Stimulated activated CD8-positive, alpha-beta memory T cell treated with anti-CD3 and anti-CD28 coated beads, Interleukin-15, amount 100 ng/mL, for 4 hours (primary cell): ENCODE measurements around the gene ITPR1.

Experiments used
- DNase-seq, 2 donors: peaks; one replicate each; pipeline ENCODE4 v3.0.0-alpha.2; 2020; ENCODE audit warnings: low read depth in 2 of 2

Gene ITPR1

DNA sequence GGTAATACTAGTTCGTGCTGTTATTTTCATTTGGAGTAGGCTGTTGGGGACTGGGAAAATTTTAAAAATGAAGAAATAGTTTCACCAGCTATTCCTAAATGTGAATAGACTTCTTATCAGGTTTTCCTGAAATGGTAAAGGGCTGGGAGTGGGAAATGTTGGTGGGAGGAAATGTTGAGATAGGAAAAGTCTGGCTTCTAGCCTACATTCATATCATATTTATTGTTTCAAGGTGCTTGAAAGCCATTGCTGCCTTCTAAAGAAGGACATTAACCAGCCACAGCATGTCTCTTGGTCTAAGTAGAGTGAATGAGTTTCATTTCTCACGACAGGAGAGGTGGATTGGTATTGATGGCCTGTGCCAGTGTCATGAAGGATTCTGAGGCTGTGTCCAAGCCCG, 288.9 kb downstream of the ITPR1 start:
- DNase-seq, result no peak

- DNase-seq, result no peak
Observed at GRCh38 chr3:4785551-4785950, 292.4 kb downstream of the ITPR1 start.

GRCh38 chr3:4786431-4786830, 293.3 kb downstream of the ITPR1 start:
- DNase-seq, result no peak

DNA sequence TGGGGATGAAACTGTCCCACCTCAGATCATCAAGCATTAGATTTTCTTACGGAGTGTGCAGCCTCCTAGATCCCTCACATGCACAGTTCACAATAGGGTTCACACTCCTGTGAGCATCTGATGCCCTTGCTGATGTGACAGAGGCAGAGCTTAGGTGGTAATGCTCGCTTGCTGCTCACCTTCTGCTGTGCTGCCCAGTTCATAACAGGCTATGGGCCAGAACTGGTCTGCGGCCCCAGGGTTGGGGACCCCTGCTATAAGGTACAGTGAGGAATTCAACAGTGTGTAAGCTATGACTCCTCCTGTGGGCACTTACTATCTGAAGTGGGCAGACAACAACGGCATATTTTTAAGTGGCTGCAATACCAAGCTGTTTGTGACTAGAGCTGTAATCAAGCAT, 298.2 kb downstream of the ITPR1 start:
- DNase-seq, result no peak

DNA sequence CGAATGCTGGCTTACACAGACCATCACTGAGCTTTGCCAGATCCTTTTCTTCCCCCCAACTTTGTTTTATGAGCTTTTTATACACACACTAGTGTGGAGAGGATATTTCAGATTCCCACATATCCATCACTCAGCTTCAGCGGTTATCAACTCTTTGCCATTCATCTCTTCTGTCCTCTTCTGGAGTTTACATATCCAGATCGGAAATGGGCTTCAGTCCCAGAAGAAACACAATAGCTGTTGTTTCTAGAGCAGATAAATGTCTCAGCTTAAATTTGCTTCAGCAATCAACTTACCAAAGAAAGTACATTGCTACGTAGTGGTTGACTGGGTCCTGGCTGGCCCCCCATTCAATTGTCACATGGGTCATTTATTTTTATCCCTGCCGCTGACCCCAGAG, 300.2 kb downstream of the ITPR1 start:
- DNase-seq, result no peak

- DNase-seq, result no peak
Observed at GRCh38 chr3:4794331-4794730, 301.2 kb downstream of the ITPR1 start.

DNA sequence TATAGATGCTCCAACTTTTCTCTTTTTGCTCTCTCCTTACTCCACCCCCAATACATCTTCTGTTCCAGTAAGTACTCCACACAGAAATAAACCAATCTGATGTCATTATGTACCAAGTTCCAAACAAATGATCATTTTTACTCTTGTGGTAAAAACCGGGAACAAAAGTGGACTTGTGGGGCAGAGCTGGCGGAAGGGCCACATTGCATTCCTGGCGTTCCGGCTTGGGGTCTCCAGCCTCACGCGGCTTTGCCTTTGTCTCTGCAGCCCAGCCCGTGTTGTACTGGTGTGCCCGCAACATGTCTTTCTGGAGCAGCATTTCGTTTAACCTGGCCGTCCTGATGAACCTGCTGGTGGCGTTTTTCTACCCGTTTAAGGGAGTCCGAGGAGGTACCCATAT, 301.6 kb downstream of the ITPR1 start:
- no peak for DNase-seq

DNA sequence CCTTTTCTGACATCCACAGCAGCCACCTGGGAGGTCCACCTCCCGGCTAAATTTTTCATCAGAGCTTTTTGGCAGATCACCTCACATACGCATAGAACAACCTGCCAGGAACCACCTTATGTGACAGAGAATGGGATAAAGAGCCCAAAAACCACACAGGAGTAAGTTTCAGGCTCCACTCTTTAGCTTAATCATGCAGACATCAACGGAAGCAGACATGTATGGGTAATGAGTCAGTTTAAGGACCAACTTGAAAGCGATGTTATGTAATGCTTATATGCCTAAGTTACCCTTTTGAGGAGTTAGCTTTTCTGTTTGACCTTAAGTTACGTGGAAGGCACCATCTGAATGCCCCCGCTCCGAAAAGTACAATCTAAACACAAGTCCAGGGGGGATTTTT, 302.8 kb downstream of the ITPR1 start:
- no peak for DNase-seq

GRCh38 chr3:4797201-4797705, 304.1 kb downstream of the ITPR1 start:
- no peak for DNase-seq

DNA sequence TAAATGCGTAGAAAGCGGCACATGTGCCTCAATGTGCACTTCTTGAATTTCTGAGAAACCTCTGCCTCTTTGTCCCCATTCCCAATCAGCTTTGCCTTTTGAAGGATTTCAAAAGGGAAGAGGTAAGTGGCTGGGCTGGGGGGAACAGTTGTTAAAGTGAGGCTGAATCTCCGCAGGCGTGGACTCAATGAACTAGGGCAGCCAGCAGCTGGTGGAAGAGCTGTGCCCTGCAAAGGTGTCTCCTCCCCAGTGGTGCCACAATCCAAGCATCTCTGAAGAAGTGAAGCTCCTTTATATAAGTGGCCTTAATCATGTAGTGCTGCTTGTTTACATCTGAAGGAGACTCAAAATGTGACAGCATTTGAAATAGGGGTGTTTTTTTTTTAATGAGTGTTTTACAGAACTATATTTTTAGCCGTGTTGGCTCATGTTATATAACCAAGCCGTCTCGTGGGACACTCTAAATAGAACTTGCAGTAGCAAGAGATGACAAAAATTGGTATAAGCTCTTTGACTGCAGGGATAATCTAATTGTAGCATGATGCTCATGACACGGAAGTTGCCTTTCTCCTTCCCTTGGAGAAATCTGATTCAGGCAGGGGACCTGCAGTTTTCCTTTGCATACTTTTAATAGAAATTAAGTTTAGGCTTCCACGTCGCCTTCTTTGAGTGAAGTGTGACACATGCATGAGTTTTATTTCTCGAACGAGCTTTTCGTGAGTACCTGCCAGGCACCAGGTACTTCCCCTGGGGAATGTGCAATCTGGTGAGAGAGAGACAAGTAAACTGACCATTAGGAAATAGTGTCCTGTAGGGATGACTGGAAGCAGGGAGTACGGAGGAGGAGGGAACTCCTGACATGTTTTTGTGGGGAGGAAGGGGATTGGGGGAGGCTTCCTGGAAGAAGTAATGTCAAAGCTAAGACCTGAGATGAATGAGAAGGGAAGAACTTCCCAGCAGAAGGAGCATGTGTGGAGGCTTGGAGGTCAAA, 306.4 kb downstream of the ITPR1 start:
- DNase-seq, result no peak

DNA sequence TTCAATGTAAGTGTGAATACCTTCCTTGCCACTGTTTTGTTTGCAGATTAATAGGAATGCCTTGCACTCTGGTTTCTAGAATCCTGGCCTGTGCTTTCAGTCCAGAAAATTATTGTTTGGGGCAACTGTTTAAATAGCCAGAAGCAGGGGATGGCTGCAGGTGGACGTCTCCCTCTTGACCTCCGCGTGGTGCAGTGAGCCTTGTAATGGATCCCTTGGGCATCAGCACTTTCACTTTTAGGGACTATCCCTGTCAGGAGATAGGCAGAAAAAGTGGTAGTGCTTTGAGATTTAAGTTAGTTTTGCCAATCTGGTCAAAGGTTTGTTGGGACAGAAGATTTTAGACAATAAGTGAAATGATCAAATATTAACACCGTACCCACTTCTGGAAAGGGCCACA, 307.4 kb downstream of the ITPR1 start:
- no peak for DNase-seq

DNA sequence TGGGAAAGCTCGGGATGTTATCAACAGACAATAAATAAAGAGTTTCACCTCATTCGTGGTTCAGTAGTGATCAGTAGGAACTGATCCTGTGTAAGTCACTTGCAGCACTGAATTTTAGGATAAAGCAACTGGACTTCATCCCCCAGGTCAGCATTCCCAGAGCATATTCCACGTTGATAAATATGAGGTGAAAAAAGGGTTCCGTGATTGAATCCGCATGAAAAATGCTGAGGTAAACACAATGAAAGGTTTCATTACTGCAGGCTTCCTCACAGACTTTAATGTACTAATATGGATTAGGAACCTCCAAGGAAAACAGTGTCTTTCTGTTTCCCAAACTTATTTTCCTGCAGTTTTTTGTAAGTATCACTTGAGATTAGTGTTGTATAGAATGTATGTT, 308.7 kb downstream of the ITPR1 start:
- DNase-seq, result no peak

GRCh38 chr3:4802903-4803302, 309.8 kb downstream of the ITPR1 start:
- DNase-seq, result no peak

DNA sequence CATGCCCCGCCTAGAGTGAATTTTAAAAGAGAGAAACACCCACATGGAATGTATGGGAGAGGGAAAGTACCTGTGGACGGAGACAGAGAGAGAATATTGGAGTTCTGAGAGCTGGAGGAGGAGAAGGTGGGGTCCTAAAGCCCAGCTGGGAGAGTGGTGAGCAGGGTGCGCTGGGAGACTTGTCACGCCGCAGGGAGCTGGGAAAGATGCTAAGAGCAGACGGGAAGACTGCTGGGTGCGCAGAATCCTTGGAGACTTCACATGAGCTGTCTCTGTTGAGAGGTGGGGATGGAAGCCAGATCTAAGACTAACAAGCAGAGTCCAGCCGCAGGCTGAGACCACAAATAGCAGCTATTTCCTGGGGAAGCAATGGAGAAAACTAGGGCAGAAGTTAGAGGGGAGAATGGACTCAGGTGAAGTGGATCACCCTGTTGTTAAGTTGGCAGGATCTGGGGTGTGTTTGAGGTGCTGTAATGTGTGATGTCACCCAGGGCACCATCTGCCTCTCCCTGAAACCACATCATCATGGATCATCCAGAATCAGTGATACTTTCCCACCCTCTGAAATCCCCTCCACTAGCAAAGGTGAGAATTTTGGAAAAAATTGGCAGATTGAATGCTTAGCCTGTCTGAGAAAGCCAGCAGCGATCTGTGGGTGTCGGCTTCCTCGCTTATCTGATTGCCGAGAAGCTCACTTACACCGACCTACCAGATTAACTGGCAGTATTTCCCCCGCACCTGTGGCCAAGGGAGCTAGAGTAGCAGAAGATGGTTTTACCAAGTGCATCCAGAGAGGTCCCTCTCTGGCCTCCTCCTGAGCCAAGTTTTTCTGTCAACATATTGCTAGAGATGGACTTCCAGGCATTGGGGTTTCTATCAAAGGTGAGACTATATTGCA, 311.3 kb downstream of the ITPR1 start:
- DNase-seq, result no peak

- DNase-seq, result no peak
Observed at GRCh38 chr3:4805662-4806061, 312.5 kb downstream of the ITPR1 start.

DNA sequence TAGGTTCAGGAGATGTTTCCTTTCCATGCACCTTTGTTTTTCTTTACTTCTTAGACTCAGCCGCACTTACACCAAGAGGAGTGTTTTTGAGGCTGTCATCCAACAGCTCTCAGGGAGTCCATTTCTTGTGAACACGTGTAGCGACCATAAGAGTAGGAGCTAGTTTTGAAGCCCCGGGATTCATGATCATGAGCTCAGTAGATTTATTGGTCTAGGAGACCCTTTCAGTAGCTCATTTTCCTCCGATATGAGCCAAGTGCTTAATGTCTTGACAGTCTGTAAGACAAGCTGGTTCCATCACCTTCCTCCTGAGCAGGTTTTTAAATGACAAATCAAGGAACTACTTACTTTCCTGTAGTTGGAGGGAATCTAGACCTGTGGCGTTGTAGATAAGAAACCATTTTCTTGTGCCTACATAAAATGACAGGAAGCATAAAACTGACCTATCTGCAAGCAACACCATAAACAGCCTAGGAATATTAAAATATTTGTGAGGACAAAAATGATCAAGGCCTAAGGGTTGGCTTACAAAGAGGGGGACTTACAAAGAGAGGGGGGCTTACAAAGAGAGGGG, 313.5 kb downstream of the ITPR1 start:
- DNase-seq, result no peak

DNA sequence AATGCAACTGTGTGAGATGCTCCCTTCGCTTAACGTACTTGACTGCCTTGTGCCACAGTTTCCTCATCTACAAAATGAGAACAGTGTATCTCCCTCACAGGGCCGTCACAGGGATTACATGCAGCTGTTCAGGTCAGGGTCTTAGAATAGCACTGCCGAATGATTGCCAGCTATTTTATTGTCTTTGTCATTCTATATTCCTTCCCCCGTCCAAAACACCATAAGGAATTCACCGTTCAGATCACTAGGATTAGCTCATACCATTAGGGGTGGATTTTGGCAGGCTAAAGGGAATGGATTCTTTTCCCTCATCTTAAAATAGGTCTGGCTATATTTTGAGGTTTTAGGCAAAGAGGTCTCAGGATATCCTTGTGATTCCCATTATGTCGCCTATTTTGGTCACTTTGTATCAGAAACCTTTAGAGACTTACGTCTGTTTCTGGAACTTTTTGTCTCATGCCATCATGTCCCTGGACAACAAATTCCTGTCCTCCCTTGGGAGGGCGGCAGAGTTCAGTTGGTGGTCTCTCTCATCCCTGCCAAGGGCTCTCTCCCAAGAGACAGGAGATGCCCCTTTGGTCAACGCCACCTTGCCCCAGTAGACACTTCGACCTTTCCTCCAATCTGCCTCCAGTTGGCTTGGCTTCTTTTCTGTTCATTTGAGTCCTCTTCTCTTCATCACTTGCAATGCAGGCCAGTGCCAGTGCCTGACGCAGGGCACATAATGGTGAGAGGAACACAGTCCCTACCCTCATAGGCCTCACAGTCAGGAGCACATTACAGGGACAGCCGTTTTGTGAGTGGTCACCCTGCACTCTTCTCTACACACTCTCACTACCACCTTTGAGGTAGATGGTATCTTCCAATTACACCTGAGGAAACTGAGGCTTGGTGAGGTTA, 314.5 kb downstream of the ITPR1 start:
- no peak for DNase-seq

DNA sequence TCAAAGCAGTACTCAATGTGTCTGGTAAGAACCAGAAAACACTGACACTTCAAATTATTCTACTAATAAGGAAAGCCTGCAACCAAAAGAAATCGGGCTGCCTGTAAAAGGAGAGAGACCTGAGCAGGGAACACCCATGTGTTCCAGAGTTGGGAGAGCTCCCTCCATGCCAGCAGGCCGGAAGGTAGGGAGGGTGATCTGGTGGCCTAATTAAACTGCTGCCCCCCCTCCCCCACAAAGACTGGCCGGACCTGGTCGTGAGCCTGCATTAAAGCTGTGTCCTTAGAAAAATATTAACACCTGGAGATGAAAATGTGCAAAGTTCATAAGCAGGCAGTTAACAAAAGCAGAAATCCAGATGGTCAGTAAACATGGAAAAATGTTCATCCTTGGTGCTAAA, 315.5 kb downstream of the ITPR1 start:
- no peak for DNase-seq

- DNase-seq, result no peak
Observed at GRCh38 chr3:4809922-4810321, 316.8 kb downstream of the ITPR1 start.

GRCh38 chr3:4812591-4812990, 319.4 kb downstream of the ITPR1 start:
- DNase-seq, result no peak

DNA sequence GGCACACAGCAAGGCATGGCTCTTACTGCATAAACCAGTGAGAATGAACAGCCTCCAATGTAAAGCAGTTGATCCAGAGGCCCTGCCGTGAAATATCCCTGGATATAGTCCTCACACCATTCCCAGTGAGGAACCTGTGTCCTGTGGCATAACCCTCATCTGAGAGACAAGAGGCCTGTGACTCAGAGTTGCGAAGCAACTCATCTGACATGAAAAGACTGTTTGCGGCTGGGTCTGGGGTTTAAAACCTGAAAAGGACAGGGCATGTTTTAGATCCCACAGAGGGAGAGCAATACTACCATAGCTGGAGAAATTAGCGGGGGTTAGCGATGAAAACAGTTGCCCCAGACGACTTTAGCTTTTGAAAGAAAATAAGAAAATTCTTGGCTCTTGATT, 320.8 kb downstream of the ITPR1 start:
- no peak for DNase-seq
